T-cell (primary cell): ENCODE data around the gene DDX39B. TPM values are rescaled to one million over a fixed set of nuclear protein-coding genes. Genes with fewer than 3 reads are reported as not detected.
A peak's percentile ranks its signal among the peaks of the same experiment; 100 is the strongest.

Experiments used
- ATAC-seq, 4 experiments: fragments of 200-7000 bp in 3 of 4; fragments of 150-1000 bp in 1 of 4; cut with Tn5 transposase; replicated peaks in 1 of 4; 1 replicate in 3 of 4; 2 replicates in 1 of 4; pipeline ENCODE4 v1.10.0; 2021; ENCODE audit warnings: moderate library complexity in 3 of 4, mild to moderate bottlenecking in 2 of 4, moderate number of reproducible peaks in 1 of 4
- CTCF ChIA-PET, 2 donors: fragments of 300-600 bp; sonication (Branson Sonifier 250); formaldehyde crosslinking; loops; one replicate each; lab custom pipeline; 2022; ENCODE audit warnings: antibody characterized with exemption in 2 of 2; lab: Charles Lee
- POLR2A ChIA-PET, 2 donors: fragments of 300-600 bp; sonication (Branson Sonifier 250); formaldehyde crosslinking; loops; one replicate each; lab custom pipeline; 2022; ENCODE audit warnings: antibody characterized with exemption in 2 of 2; lab: Charles Lee
- DNase-seq, 35 experiments: peaks; one replicate each; pipeline versions ENCODE4 v3.0.0 to v3.0.0-alpha.2; 2013 to 2023
- H3K27ac ChIP-seq: one replicate; pipeline ENCODE4 v1.5.1; 2013; ENCODE audit warnings: low read length
- H3K27me3 ChIP-seq, 2 experiments: replicated peaks in 1 of 2; 1 replicate in 1 of 2; 2 replicates in 1 of 2; pipeline versions ENCODE4 v1.6.1 to v1.7.0; 2013; ENCODE audit warnings: low read length in 1 of 2, mixed read lengths in 1 of 2; ENCODE audit not compliant: control insufficient read depth in 2 of 2, insufficient read depth in 2 of 2; ENCODE audit errors: extremely low read depth in 1 of 2
- H3K36me3 ChIP-seq, 2 donors: 1 replicate in 1 of 2; 2 replicates in 1 of 2; pipeline versions ENCODE4 v1.6.1 to v1.7.0; 2013; ENCODE audit warnings: low read length in 1 of 2; ENCODE audit not compliant: control insufficient read depth in 2 of 2, insufficient read depth in 1 of 2; ENCODE audit errors: extremely low read depth in 1 of 2
- H3K4me1 ChIP-seq, 2 experiments: 1 replicate in 1 of 2; 2 replicates in 1 of 2; pipeline versions ENCODE4 v1.6.1 to v1.7.0; 2013; ENCODE audit warnings: low read length in 2 of 2, mixed read lengths in 1 of 2; ENCODE audit not compliant: insufficient read depth in 2 of 2, control insufficient read depth in 1 of 2; ENCODE audit errors: extremely low read depth in 1 of 2
- H3K4me3 ChIP-seq, 2 donors: 1 replicate in 1 of 2; 2 replicates in 1 of 2; pipeline versions ENCODE4 v1.5.1 to v1.7.0; 2013; ENCODE audit warnings: mild to moderate bottlenecking in 2 of 2, low read length in 1 of 2, moderate library complexity in 1 of 2; ENCODE audit not compliant: control insufficient read depth in 1 of 2; ENCODE audit errors: extremely low read depth in 1 of 2
- H3K9me3 ChIP-seq: 2 replicates; pipeline ENCODE4 v1.7.0; 2013
- H3K27ac Mint-ChIP-seq, 2 donors: one replicate each; pipeline ENCODE4 v1.8.0; 2020 to 2021; ENCODE audit warnings: mild to moderate bottlenecking in 2 of 2, mixed read lengths in 2 of 2
- H3K27me3 Mint-ChIP-seq, 2 donors: one replicate each; pipeline ENCODE4 v1.8.0; 2021 to 2022; ENCODE audit warnings: mixed read lengths in 2 of 2
- H3K36me3 Mint-ChIP-seq: one replicate; pipeline ENCODE4 v1.8.0; 2021; ENCODE audit warnings: mixed read lengths
- H3K4me1 Mint-ChIP-seq, 3 donors: one replicate each; pipeline ENCODE4 v1.8.0; 2020 to 2022; ENCODE audit warnings: mixed read lengths in 3 of 3, mild to moderate bottlenecking in 1 of 3
- H3K4me3 Mint-ChIP-seq, 3 donors: one replicate each; pipeline ENCODE4 v1.8.0; 2020 to 2022; ENCODE audit warnings: mild to moderate bottlenecking in 3 of 3, mixed read lengths in 3 of 3, moderate library complexity in 3 of 3
- H3K9me3 Mint-ChIP-seq, 3 donors: one replicate each; pipeline ENCODE4 v1.8.0; 2020 to 2022; ENCODE audit warnings: mixed read lengths in 3 of 3
- WGBS: methylation state at CpG from one replicate; pipeline ENCODE4 v1.1.5; 2013; ENCODE audit warnings: missing lambda C conversion rate; ENCODE audit not compliant: insufficient coverage; 5-methylcytosine and 5-hydroxymethylcytosine counted together
- total RNA-seq, 35 experiments: library from RNA in 6 of 35; stranded (reverse) in 6 of 35; fragments of 120-200 nt in 1 of 35; gene quantifications; one replicate each; pipeline versions ENCODE4 v1.2.1 to v1.2.4 and lab custom pipeline; 2013 to 2026

Gene DDX39B
- total RNA-seq, 5 donors from 2014 or later (not counting 1 experiment from before 2014, with no cell fraction given): 507 to 669 (median 631) TPM

DNA sequence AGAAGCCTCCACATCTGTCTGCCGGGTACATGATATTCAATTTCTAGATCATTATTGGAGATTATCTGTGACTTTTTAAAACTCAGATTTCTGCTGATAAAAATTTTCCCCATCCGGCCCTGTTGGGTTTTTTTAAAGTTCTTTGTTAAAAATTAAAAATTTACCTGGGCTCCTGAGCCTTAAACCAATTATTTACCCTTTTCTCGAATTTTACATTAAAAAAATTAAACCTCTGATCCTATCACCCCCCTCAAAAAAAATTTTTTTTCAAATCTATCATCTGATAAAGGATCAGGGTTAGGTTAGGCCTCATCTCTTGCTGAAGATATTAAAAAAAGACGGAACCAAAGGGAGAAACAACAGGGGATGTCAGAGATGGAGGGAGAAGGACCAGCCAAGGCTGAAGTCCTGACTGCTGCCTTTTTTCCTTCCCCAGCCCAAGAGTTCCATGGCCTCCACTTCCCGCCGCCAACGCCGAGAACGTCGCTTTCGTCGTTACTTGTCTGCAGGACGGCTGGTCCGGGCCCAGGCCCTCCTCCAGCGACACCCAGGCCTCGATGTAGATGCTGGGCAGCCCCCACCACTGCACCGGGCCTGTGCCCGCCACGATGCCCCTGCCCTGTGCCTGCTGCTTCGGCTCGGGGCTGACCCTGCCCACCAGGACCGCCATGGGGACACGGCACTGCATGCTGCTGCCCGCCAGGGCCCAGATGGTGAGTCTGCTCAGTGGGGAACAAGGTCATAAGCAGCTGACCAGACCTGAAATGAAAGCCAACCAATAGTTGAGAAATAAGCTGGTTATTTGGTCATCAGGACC lies 6.1 kb upstream of the DDX39B start:
- Mint-ChIP-seq H3K4me1 (peaks cover 31 to 38% (median 34%) of the 10 kb centered on the region in 3 donors), H3K36me3 (no peaks in the 10 kb centered on the region), H3K9me3 (no peaks in the 10 kb centered on the region), H3K4me3 (peak overlapping the region; percentile 84 to 88 (median 88)), H3K27ac (peak overlapping the region; percentile 88 to 92), H3K27me3 (no peaks in the 10 kb centered on the region)
- DNase-seq (no peak), ATAC-seq (no peak)
- 96% methylated on average over 20 of the region's 24 CpGs for WGBS
- peak overlapping the region in 1 of 2 donors; percentile 46 for H3K4me3 ChIP-seq
- peak overlapping the region; percentile 82 for H3K27ac ChIP-seq
- ChIA-PET CTCF (interaction anchor here (0.6 to 7.0 kb wide), 17 partner anchors 21 to 259 kb away, joined by 3 to 244 read pairs (median 5); partner anchors contain the start of genes NCR3 (in 2 of the 2), LTB (in 1 of the 2), MSH5 (in 1 of the 2) and TNF (in 1 of the 2)), POLR2A (interaction anchor here (0.6 to 1.0 kb wide), 5 partner anchors 35 to 934 kb away, joined by 3 to 11 read pairs (median 3); partner anchors contain the start of genes NCR3 (in 1 of the 2) and NEU1 (in 1 of the 2))
- peaks cover 0 to 8% of the 10 kb centered on the region in 2 donors for H3K36me3 ChIP-seq
- H3K9me3 ChIP-seq: no peaks in the 10 kb centered on the region
- no peaks in the 10 kb centered on the region for H3K27me3 ChIP-seq
- peaks cover 13 to 36% of the 10 kb centered on the region in 2 experiments for H3K4me1 ChIP-seq

GRCh38 chr6:31546958-31547726 lies 5.3 kb upstream of the DDX39B start, which contains the start of gene NFKBIL1:
Gene NFKBIL1, plus strand, starts transcription at chr6:31547608. Its CDS starts 87 bp downstream, at chr6:31547695.
- ChIA-PET CTCF (interaction anchor here in 1 of 2 donors (0.6 to 7.0 kb wide), 5 partner anchors 33 to 260 kb away, joined by 3 to 244 read pairs (median 8); partner anchors contain the start of genes LTB and NCR3), POLR2A (interaction anchor here (0.6 to 1.0 kb wide), 4 partner anchors 27 to 933 kb away, joined by 3 to 11 read pairs (median 6); partner anchors contain the start of gene NEU1 (in 1 of the 2))
- peaks cover 13 to 44% of the 10 kb centered on the region in 2 experiments for H3K4me1 ChIP-seq
- peak within 1 kb of the TSS; percentile 88 to 92 for H3K27ac Mint-ChIP-seq
- H3K9me3 ChIP-seq: no peaks in the 10 kb centered on the region
- peaks cover 39 to 45% (median 41%) of the 10 kb centered on the region in 3 donors for H3K4me1 Mint-ChIP-seq
- H3K4me3 Mint-ChIP-seq: peak within 1 kb of the TSS; percentile 84 to 88 (median 88)
- 0% methylated on average over 13 of the region's 25 CpGs for WGBS
- peak within 1 kb of the TSS; percentile 82 for H3K27ac ChIP-seq
- no peaks in the 10 kb centered on the region for H3K36me3 Mint-ChIP-seq
- H3K4me3 ChIP-seq: peak within 1 kb of the TSS; percentile 46 to 49
- ATAC-seq: peak; percentile 85 to 90 (median 88)
- peak; percentile 69 to 95 (median 86) for DNase-seq
- H3K9me3 Mint-ChIP-seq: no peaks in the 10 kb centered on the region
- H3K27me3 ChIP-seq: no peaks in the 10 kb centered on the region
- no peaks in the 10 kb centered on the region for H3K27me3 Mint-ChIP-seq
- peaks cover 0 to 8% of the 10 kb centered on the region in 2 donors for H3K36me3 ChIP-seq

DNA sequence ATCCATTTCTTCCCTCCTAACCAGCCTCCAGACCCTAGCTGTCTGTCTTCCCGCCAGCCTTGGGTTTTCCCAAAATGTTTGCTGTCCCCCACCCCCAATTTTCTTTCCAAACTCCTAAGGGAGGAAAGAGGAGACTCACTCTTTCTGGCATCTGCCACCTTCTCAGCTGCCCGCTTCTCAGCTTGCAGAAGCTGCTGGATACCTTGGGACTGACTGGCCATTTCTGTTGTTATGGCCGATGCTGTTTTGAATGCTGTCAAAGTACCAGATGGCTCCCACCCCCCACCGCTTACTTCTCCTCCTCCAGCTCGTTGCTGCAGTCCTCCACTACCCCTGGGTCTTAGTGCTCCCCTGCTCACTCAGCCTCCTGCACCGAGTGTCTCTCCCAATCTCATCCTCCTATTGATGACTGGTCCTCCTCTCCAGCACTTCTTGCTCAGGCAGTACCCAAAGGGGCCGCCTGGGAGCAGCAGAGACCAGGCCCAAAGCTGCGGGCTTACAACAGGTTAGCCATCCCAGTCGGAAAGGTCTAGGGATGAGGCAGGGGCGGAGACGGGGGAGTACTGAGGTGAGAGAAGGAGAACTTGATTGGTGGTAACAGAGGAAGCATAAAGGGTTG lies 4.6 kb upstream of the DDX39B start, which contains the start of gene ATP6V1G2:
Gene ATP6V1G2, minus strand, starts transcription at position 270 of the 619 bp plus-strand sequence. Its CDS starts 49 bp downstream, at position 221.
- Histone ChIP-seq H3K27me3 (no peaks in the 10 kb centered on the region), H3K27ac (peak within 1 kb of the TSS; percentile 82), H3K4me3 (peak within 1 kb of the TSS; percentile 46 to 49), H3K4me1 (peaks cover 13 to 40% of the 10 kb centered on the region in 2 experiments), H3K36me3 (peaks cover 0 to 8% of the 10 kb centered on the region in 2 donors), H3K9me3 (no peaks in the 10 kb centered on the region)
- ChIA-PET CTCF (interaction anchor here (0.7 to 7.0 kb wide), 5 partner anchors 29 to 284 kb away, joined by 3 to 244 read pairs (median 6); partner anchors contain the start of genes NCR3 (in 1 of the 2) and TNF (in 1 of the 2)), POLR2A (interaction anchor here in 1 of 2 donors (0.7 kb wide), 1 partner anchor 27 kb away, joined by 7 read pairs; no protein-coding TSS in a partner anchor)
- Mint-ChIP-seq H3K4me3 (peak within 1 kb of the TSS; percentile 84 to 88 (median 88)), H3K27ac (peak within 1 kb of the TSS; percentile 88 to 92), H3K9me3 (no peaks in the 10 kb centered on the region), H3K36me3 (no peaks in the 10 kb centered on the region), H3K4me1 (peaks cover 42 to 44% (median 42%) of the 10 kb centered on the region in 3 donors), H3K27me3 (no peaks in the 10 kb centered on the region)
- peak; percentile 61 to 87 (median 74) for DNase-seq
- ATAC-seq: peak; percentile 47 to 52 (median 50)
- WGBS: 17% methylated on average over 7 of the region's 11 CpGs

DNA sequence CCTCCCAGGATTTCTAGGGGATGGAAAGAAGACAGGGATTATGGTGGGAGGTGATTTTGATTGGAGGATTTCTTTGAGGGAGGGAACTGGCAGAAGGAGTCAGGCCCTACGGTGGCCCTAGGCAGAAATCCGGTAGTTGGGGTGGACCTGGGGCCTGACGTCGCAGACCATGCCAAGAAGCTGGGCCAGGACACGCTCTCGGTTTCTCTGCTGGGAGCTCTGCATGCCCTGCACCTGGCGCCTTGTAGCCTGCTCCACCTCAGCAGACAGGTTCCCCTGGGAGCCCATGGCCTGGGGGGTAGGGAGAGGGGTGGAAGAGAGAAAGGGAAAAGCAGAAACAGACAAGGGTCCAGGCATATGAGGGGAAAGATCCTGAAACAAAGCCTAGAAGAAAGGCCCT lies 3.5 kb upstream of the DDX39B start:
- no peak overlapping the region for H3K27ac ChIP-seq
- Mint-ChIP-seq H3K36me3 (peaks cover 6% of the 10 kb centered on the region), H3K9me3 (no peaks in the 10 kb centered on the region), H3K4me1 (peaks cover 45 to 49% (median 48%) of the 10 kb centered on the region in 3 donors), H3K4me3 (peak overlapping the region in 1 of 3 donors; percentile 7), H3K27me3 (no peaks in the 10 kb centered on the region), H3K27ac (no peak overlapping the region)
- no peaks in the 10 kb centered on the region for H3K9me3 ChIP-seq
- ChIA-PET POLR2A (no interaction called here), CTCF (interaction anchor here in 1 of 2 donors (7.0 kb wide), 1 partner anchor 51 kb away, joined by 244 read pairs; the partner anchor contains the start of gene NCR3)
- 86% methylated on average over 6 of the region's 7 CpGs for WGBS
- peaks cover 19 to 40% of the 10 kb centered on the region in 2 experiments for H3K4me1 ChIP-seq
- peaks cover 0 to 6% of the 10 kb centered on the region in 2 donors for H3K36me3 ChIP-seq
- DNase-seq: no peak
- H3K27me3 ChIP-seq: no peaks in the 10 kb centered on the region
- no peak for ATAC-seq
- no peak overlapping the region for H3K4me3 ChIP-seq

DNA sequence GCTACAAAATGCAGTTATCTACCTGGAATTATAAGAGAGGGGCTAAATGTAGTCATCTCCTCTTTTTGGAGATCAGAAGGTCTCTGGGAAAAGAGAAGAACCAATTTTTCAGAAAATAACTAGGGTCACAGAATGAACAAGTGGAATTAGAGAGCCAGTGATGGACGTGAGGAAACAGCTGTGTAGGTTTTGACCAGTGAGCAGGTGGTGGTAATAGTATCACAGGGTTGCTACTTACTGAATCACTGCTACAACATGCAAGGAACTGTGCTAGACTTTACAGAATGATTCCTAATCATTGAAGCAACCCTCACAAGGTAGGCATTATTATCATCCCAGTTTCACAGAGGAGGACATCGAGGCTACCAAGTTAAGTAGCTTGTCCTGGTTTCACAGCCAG lies 2.9 kb upstream of the DDX39B start:
- Histone ChIP-seq H3K27ac (no peak overlapping the region), H3K9me3 (no peaks in the 10 kb centered on the region), H3K4me1 (peaks cover 25 to 46% of the 10 kb centered on the region in 2 experiments), H3K27me3 (no peaks in the 10 kb centered on the region), H3K36me3 (peaks cover 3 to 12% of the 10 kb centered on the region in 2 donors), H3K4me3 (no peak overlapping the region)
- Mint-ChIP-seq H3K4me1 (peaks cover 51 to 55% (median 54%) of the 10 kb centered on the region in 3 donors), H3K9me3 (no peaks in the 10 kb centered on the region), H3K36me3 (peaks cover 11% of the 10 kb centered on the region), H3K27me3 (no peaks in the 10 kb centered on the region), H3K27ac (no peak overlapping the region), H3K4me3 (no peak overlapping the region)
- CTCF ChIA-PET: interaction anchor here in 1 of 2 donors (1.3 kb wide), 1 partner anchor 54 kb away, joined by 3 read pairs; no protein-coding TSS in a partner anchor
- POLR2A ChIA-PET: no interaction called here
- no peak for DNase-seq
- WGBS: no CpG with 5 or more reads among the region's 2 CpGs
- no peak for ATAC-seq
